Activated CD8-positive, alpha-beta T cell treated with anti-CD3 and anti-CD28 coated beads for 36 hours (primary cell): ENCODE data around the gene DGKG. TPM values are rescaled to one million over a fixed set of nuclear protein-coding genes. Genes with fewer than 3 reads are reported as not detected.
A peak's percentile ranks its signal among the peaks of the same experiment; 100 is the strongest.

Experiments
- ATAC-seq: fragments of 200-7000 bp; cut with Tn5 transposase; one replicate; pipeline ENCODE4 v1.10.0; 2021; ENCODE audit warnings: mild to moderate bottlenecking, moderate library complexity
- CTCF ChIA-PET: fragments of 350-600 bp; sonication (Branson Sonifier 250); formaldehyde crosslinking; loops from one replicate; lab custom pipeline; 2021; ENCODE audit warnings: antibody characterized with exemption; lab: Charles Lee
- POLR2A ChIA-PET: fragments of 350-600 bp; sonication (Branson Sonifier 250); formaldehyde crosslinking; loops from one replicate; lab custom pipeline; 2021; ENCODE audit warnings: antibody characterized with exemption; lab: Charles Lee
- DNase-seq: peaks from one replicate; pipeline ENCODE4 v3.0.0-alpha.2; 2020
- H3K27ac Mint-ChIP-seq: one replicate; pipeline ENCODE4 v1.8.0; 2021; ENCODE audit warnings: mild to moderate bottlenecking, mixed read lengths
- H3K27me3 Mint-ChIP-seq: one replicate; pipeline ENCODE4 v1.8.0; 2021; ENCODE audit warnings: mixed read lengths
- H3K36me3 Mint-ChIP-seq: one replicate; pipeline ENCODE4 v1.8.0; 2021; ENCODE audit warnings: low read depth, mixed read lengths
- H3K4me1 Mint-ChIP-seq: one replicate; pipeline ENCODE4 v1.8.0; 2021; ENCODE audit warnings: low read depth, mixed read lengths
- H3K4me3 Mint-ChIP-seq: one replicate; pipeline ENCODE4 v1.8.0; 2021; ENCODE audit warnings: mild to moderate bottlenecking, moderate library complexity, mixed read lengths
- H3K9me3 Mint-ChIP-seq: one replicate; pipeline ENCODE4 v1.8.0; 2021; ENCODE audit warnings: mixed read lengths
- CTCF ChIP-seq: fragments of 200-600 bp; IDR thresholded peaks from one replicate; pipeline ENCODE4 v1.8.0; 2022; ENCODE audit warnings: antibody characterized with exemption, mild to moderate bottlenecking
- intact Hi-C: fragments of 100-400 bp; cut with micrococcal nuclease; formaldehyde crosslinking; loops from one replicate; pipeline ENCODE4 v1.10.0; 2022
- total RNA-seq, 2 experiments: library from RNA; stranded (reverse); gene quantifications; one replicate each; pipeline ENCODE4 v1.2.3, GENCODE V29; 2021

The DGKG gene
- total RNA-seq, 2 experiments from 2014 or later: 0.18 to 0.36 TPM

GRCh38 chr3:186110975-186111974 lies 250.8 kb downstream of the DGKG start:
- Mint-ChIP-seq H3K4me3 (no peak overlapping the region), H3K9me3 (no peaks in the 10 kb centered on the region), H3K27ac (no peak overlapping the region), H3K27me3 (peaks cover 79% of the 10 kb centered on the region), H3K4me1 (peaks cover 31% of the 10 kb centered on the region), H3K36me3 (no peaks in the 10 kb centered on the region)
- ATAC-seq (no peak), DNase-seq (no peak)
- CTCF ChIA-PET: no interaction called here
- POLR2A ChIA-PET: no interaction called here
- TF ChIP-seq CTCF: no peak
- intact Hi-C loops: no loop called here

- ChIA-PET POLR2A (interaction anchor here (0.7 to 1.4 kb wide), 3 partner anchors 12 to 408 kb away, joined by 3 to 5 read pairs (median 4); no protein-coding TSS in a partner anchor), CTCF (interaction anchor here (1.2 to 3.2 kb wide), 5 partner anchors 9 to 459 kb away, joined by 3 to 9 read pairs (median 4); no protein-coding TSS in a partner anchor)
- no peaks in the 10 kb centered on the region for H3K9me3 Mint-ChIP-seq
- H3K27ac Mint-ChIP-seq: no peak overlapping the region
- intact Hi-C loops: loop anchor here (5.0 to 10.0 kb wide), 2 partner anchors 48 to 135 kb away; no protein-coding TSS in a partner anchor
- H3K27me3 Mint-ChIP-seq: peaks cover 81% of the 10 kb centered on the region
- peak; percentile 7 for DNase-seq
- H3K36me3 Mint-ChIP-seq: no peaks in the 10 kb centered on the region
- peak overlapping the region; percentile 89 for H3K4me3 Mint-ChIP-seq
- H3K4me1 Mint-ChIP-seq: peaks cover 31% of the 10 kb centered on the region
- TF ChIP-seq CTCF: no peak
- ATAC-seq: no peak
These were observed 251.9 kb downstream of the DGKG start for GRCh38 chr3:186109897-186110803.

- Mint-ChIP-seq H3K9me3 (no peaks in the 10 kb centered on the region), H3K4me3 (peak within 1 kb of the TSS; percentile 89), H3K27me3 (peaks cover 78% of the 10 kb centered on the region), H3K36me3 (no peaks in the 10 kb centered on the region), H3K4me1 (peaks cover 34% of the 10 kb centered on the region), H3K27ac (peak within 1 kb of the TSS; percentile 48)
- no peak for TF ChIP-seq CTCF
- intact Hi-C loops: loop anchor here (5.0 to 10.0 kb wide), 2 partner anchors 47 to 136 kb away; no protein-coding TSS in a partner anchor
- ATAC-seq (peak; percentile 97), DNase-seq (peak; percentile 98)
- POLR2A ChIA-PET: interaction anchor here (0.5 to 1.4 kb wide), 5 partner anchors 12 to 409 kb away, joined by 3 to 5 read pairs (median 4); no protein-coding TSS in a partner anchor
- CTCF ChIA-PET: interaction anchor here (1.1 to 3.2 kb wide), 7 partner anchors 10 to 460 kb away, joined by 3 to 9 read pairs (median 3); no protein-coding TSS in a partner anchor
These were observed 252.8 kb downstream of the DGKG start, which contains the start of gene ETV5 for GRCh38 chr3:186108941-186109865. TSS of gene ETV5 (minus strand) at chr3:186109089. CDS start at chr3:186105868, 3,221 bp downstream.
